ENCODE measurements around the gene MPZL1. TPM values are rescaled to one million over a fixed set of nuclear protein-coding genes. Genes with fewer than 3 reads are reported as not detected.

MPZL1 gene
- total and polyA plus RNA-seq, 4 donors = 11.3 to 26.1 (median 16.8) TPM

DNA sequence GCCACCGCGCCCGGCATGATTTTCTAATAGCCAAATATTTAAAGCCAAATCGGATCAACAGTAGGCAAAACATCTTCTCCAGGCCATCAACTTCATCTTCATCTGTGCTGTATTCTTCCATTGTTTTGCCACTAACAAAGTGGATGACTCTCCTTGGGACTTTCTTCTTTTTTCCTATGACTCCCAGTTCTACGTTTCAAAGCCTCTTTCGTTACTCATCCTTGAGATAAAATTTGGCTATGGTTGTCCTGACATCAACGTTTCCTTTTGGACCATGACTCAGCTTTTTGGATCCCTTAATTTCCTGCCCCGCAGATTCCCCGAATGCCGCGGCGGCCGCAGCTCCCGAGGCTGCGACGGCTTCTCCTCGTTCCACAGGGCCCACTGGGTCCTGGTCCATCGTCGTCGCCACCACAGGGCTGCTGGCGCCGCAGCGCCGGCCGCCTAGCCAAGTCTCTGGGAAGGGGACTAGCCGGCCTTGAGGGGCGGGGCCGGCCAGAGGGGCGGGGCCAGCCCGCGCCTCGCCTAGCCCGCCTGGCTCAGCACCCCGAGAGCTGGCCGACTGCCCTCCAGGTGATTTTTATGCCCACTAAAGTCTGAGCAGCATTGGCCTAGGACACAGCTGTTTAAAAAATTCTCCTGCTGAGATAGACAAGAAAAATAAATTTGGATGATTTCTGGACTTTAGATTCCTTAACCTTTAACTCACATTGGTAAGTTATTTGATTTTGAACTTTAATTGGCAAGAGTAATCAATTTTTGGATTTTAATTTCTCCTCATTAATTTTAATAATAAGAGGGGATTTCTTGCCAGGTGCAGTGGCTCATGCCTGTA, 98.3 kb downstream of the MPZL1 start:
- H3K36me3 ChIP-seq (ENCODE audit: control insufficient read depth in 4 of 4, insufficient read depth in 3 of 4, low read depth in 1 of 4, low read length in 3 of 4) = no peaks in the 10 kb centered on the region
- peak overlapping the region in 2 of 3 donors; percentile 31 to 41 for H3K4me3 ChIP-seq (ENCODE audit: low read depth in 1 of 3, low read length in 3 of 3)
- no peaks in the 10 kb centered on the region for H3K27me3 ChIP-seq (ENCODE audit: control insufficient read depth in 4 of 4, insufficient read depth in 4 of 4, low read length in 3 of 4)
- WGBS = 13% methylated on average over 35 of the region's 35 CpGs
- H3K9me3 ChIP-seq (ENCODE audit: control insufficient read depth in 4 of 4, low read length in 3 of 4) = no peaks in the 10 kb centered on the region
- peak overlapping the region in 1 of 2 donors; percentile 40 for H3K9ac ChIP-seq (ENCODE audit: low read depth in 1 of 2, low read length in 2 of 2)
- DNase-seq (ENCODE audit: low spot score) = peak; percentile 79
- H3K27ac ChIP-seq (ENCODE audit: low read depth in 1 of 2, low read length in 2 of 2) = peak overlapping the region; percentile 36 to 62
- H3K4me1 ChIP-seq (ENCODE audit: control insufficient read depth in 4 of 4, insufficient read depth in 4 of 4, low read length in 3 of 4) = peaks cover 0 to 5% (median 2%) of the 10 kb centered on the region in 4 donors
- TF ChIP-seq FOXA2 (IDR thresholded peaks at IDR 0.05) = no peak
- TF ChIP-seq, protein P1, sequence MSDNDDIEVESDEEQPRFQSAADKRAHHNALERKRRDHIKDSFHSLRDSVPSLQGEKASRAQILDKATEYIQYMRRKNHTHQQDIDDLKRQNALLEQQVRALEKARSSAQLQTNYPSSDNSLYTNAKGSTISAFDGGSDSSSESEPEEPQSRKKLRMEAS (IDR thresholded peaks at IDR 0.05) = no peak
- peak; percentile 26 for TF ChIP-seq YY1 (IDR thresholded peaks at IDR 0.05)
- no peak for TF ChIP-seq NR2F2 (IDR thresholded peaks at IDR 0.05)
- TF ChIP-seq, protein P2, sequence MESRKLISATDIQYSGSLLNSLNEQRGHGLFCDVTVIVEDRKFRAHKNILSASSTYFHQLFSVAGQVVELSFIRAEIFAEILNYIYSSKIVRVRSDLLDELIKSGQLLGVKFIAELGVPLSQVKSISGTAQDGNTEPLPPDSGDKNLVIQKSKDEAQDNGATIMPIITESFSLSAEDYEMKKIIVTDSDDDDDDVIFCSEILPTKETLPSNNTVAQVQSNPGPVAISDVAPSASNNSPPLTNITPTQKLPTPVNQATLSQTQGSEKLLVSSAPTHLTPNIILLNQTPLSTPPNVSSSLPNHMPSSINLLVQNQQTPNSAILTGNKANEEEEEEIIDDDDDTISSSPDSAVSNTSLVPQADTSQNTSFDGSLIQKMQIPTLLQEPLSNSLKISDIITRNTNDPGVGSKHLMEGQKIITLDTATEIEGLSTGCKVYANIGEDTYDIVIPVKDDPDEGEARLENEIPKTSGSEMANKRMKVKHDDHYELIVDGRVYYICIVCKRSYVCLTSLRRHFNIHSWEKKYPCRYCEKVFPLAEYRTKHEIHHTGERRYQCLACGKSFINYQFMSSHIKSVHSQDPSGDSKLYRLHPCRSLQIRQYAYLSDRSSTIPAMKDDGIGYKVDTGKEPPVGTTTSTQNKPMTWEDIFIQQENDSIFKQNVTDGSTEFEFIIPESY (IDR thresholded peaks at IDR 0.05) = no peak
- TF ChIP-seq HNF4A (conservative IDR thresholded peaks at IDR 0.05) = no peak
- TF ChIP-seq, protein P3, sequence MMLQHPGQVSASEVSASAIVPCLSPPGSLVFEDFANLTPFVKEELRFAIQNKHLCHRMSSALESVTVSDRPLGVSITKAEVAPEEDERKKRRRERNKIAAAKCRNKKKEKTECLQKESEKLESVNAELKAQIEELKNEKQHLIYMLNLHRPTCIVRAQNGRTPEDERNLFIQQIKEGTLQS (IDR thresholded peaks at IDR 0.05) = no peak
- TF ChIP-seq, protein P4, sequence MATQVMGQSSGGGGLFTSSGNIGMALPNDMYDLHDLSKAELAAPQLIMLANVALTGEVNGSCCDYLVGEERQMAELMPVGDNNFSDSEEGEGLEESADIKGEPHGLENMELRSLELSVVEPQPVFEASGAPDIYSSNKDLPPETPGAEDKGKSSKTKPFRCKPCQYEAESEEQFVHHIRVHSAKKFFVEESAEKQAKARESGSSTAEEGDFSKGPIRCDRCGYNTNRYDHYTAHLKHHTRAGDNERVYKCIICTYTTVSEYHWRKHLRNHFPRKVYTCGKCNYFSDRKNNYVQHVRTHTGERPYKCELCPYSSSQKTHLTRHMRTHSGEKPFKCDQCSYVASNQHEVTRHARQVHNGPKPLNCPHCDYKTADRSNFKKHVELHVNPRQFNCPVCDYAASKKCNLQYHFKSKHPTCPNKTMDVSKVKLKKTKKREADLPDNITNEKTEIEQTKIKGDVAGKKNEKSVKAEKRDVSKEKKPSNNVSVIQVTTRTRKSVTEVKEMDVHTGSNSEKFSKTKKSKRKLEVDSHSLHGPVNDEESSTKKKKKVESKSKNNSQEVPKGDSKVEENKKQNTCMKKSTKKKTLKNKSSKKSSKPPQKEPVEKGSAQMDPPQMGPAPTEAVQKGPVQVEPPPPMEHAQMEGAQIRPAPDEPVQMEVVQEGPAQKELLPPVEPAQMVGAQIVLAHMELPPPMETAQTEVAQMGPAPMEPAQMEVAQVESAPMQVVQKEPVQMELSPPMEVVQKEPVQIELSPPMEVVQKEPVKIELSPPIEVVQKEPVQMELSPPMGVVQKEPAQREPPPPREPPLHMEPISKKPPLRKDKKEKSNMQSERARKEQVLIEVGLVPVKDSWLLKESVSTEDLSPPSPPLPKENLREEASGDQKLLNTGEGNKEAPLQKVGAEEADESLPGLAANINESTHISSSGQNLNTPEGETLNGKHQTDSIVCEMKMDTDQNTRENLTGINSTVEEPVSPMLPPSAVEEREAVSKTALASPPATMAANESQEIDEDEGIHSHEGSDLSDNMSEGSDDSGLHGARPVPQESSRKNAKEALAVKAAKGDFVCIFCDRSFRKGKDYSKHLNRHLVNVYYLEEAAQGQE (IDR thresholded peaks at IDR 0.05) = no peak
- peak in 1 of 2 donors; percentile 49 for TF ChIP-seq RAD21 (IDR thresholded peaks at IDR 0.05)
- TF ChIP-seq SP1 (IDR thresholded peaks at IDR 0.05) = peak; percentile 13
- TF ChIP-seq HNF4G (IDR thresholded peaks at IDR 0.05) = no peak
- no peak for TF ChIP-seq RXRA (IDR thresholded peaks at IDR 0.05)
- TF ChIP-seq, protein P5, sequence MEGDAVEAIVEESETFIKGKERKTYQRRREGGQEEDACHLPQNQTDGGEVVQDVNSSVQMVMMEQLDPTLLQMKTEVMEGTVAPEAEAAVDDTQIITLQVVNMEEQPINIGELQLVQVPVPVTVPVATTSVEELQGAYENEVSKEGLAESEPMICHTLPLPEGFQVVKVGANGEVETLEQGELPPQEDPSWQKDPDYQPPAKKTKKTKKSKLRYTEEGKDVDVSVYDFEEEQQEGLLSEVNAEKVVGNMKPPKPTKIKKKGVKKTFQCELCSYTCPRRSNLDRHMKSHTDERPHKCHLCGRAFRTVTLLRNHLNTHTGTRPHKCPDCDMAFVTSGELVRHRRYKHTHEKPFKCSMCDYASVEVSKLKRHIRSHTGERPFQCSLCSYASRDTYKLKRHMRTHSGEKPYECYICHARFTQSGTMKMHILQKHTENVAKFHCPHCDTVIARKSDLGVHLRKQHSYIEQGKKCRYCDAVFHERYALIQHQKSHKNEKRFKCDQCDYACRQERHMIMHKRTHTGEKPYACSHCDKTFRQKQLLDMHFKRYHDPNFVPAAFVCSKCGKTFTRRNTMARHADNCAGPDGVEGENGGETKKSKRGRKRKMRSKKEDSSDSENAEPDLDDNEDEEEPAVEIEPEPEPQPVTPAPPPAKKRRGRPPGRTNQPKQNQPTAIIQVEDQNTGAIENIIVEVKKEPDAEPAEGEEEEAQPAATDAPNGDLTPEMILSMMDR (IDR thresholded peaks at IDR 0.05; ENCODE audit: low read depth, low read length, missing input control) = no peak
- TF ChIP-seq TAF1 (conservative IDR thresholded peaks at IDR 0.05) = no peak
- no peak for TF ChIP-seq EGR1 (IDR thresholded peaks at IDR 0.05; ENCODE audit: low read depth in 2 of 2)
- no peak for TF ChIP-seq GABPA (IDR thresholded peaks at IDR 0.05 in 1 of 2, conservative IDR thresholded peaks at IDR 0.05 in 1 of 2)
- TF ChIP-seq FOXA1 (IDR thresholded peaks at IDR 0.05) = no peak
- TF ChIP-seq JUND (IDR thresholded peaks at IDR 0.05) = peak in 1 of 2 donors; percentile 66

Data from liver (tissue), 9 donors.